ENCODE data around the gene GET4.

The GET4 gene

GRCh38 chr7:886626-887487, 10.5 kb downstream of the GET4 start:
- DNase-seq (ENCODE audit: low read depth), result no peak

DNA sequence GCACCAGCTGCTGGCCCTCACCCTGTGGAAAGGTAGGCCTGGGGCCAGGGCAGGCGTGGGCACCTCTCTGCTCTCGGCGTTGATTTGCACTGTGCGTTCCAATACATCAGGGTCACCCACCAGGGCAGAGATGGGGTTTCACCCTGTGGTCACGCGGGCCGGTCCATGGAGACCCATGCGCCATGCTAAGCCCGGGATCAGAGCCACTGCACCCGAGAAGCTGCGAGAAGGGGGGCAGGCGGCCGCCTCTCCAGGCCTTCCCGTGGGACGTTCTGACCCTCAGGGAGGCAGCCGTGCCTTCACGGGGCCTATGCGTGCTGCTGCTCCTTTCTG, 11.1 kb downstream of the GET4 start:
- DNase-seq (ENCODE audit: low read depth), result no peak

- no peak for DNase-seq (ENCODE audit: low read depth)
Observed at GRCh38 chr7:888081-889024, 12.0 kb downstream of the GET4 start.

DNA sequence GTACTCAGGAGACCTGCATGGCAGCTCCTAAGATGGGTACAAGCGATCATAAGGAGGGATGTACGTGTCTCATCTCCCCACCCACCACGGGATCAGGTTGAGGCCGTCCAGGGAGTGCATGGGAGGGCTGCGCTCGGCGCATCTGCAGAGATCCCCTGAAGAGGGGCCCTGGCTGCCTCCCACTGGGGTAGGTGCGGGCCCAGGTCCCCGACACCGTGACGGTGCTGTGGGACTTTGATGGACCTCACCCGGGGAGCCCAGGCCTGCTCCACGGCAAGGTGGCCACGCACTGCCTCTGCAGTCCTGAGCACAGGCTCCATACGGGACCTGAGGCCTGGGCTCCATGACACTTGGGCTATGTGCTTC, 12.7 kb downstream of the GET4 start:
- no peak for DNase-seq (ENCODE audit: low read depth)

DNA sequence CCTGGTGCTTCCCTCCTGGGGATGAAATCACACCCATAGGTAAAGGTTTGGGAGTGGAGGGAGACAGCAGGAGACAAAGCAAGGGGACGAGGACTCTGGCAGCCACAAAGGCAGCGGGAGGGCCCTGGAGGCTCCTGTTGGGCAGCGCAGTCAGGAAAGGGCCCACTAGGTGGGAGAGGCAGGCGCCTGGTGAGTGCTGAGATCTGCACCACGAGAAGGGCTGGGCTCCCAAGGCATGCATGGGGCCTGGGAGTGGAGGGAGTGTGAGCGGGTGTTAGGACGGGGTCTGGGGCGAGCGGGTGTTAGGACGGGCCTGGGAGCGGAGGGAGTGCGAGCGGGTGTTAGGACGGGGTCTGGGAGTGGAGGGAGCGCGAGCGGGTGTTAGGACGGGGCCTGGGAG, 13.0 kb downstream of the GET4 start:
- no peak for DNase-seq (ENCODE audit: low read depth)

DNA sequence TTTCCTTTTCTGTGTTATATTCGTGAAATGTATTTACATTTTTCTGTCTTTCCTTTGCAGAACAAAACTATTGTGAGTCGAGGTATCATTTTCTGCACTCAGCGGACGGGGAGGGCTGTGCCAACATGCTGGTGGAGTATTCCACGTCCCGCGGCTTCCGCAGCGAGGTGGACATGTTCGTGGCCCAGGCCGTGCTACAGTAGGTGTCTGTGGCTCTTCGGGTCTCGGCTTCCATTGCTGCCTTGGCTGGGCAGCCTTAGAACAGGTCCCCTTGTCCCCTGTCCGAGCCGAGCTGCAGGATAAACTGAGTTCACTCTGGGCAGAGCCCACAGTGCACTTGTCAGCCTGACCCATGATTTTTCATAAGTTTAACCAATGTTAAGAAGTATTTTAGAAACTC, 14.5 kb downstream of the GET4 start:
- no peak for DNase-seq (ENCODE audit: low read depth)

DNA sequence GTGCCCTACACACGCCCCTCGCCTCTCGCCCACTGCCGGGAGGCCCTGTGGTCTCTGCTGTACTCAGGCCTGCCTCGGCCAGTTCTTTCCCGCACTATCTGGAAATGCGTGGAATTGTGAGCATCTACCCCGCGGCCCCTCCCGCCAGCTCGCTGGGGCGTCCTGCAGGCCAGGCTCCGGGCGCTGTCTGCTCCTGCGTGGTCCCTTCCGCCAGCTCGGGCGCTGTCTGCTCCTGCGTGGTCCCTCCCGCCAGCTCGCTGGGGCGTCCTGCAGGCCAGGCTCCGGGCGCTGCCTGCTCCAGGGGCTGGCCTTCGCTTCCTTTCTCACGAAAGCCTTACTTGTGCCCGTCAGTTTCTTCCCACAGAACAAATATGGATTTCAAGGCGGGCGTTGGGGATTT, 14.9 kb downstream of the GET4 start:
- DNase-seq (ENCODE audit: low read depth), result no peak

DNA sequence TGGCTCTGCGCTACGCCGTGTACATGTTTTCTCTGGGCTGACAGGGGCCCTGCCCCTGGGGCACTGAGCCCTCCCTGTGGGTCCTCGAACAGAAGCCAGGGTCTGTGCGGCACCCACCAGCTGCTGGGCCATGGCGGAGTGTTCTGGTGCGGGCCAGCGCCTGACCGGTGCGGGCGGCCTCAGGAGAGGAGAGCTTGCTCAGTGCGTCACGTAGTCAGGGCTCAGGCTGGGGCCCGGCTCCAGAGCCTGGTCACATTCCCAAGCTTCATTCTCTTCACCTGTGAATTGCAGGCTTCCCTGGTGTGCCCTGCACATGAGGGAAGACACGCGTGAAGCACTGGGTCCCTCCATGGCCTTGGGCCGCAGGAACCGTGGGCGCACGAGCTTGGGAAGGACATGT, 15.5 kb downstream of the GET4 start:
- no peak for DNase-seq (ENCODE audit: low read depth)

GRCh38 chr7:892648-893593, 16.6 kb downstream of the GET4 start:
- no peak for DNase-seq (ENCODE audit: low read depth)

- DNase-seq (ENCODE audit: low read depth), result no peak
Observed at GRCh38 chr7:893686-894085, 17.3 kb downstream of the GET4 start.

- DNase-seq (ENCODE audit: low read depth), result no peak
Observed at GRCh38 chr7:894164-894867, 18.0 kb downstream of the GET4 start.

- no peak for DNase-seq (ENCODE audit: low read depth)
Observed at GRCh38 chr7:894927-895450, 18.6 kb downstream of the GET4 start.

DNA sequence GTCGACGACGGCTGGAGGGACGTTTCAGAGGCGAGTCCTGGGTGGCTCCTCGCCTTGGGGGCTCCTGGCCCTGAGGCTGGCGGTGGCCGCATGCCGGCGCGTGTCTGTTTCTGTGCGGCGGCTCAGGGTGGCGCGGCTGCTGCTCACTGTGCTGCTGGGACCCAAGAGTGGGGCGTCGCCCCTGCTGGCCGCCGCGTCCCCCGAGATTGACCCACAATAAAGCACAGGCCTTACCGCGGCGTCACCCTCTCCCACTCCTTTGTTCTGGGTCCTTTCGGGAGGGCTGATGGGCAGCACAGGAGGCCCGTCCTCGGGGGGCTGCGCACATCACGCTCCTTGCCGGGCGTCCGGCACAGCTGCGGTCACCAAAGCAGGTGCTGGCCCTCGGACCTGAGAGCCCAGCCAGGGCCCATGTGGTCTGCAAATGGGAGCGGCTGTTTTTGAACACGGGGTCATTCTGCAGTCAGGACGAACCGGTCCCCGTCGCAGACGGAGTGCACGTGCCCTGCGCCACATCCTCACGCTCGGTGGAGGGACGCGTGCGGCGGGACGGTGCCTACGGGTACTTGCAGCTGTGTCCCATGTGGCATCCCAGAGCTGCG, 19.2 kb downstream of the GET4 start:
- no peak for DNase-seq (ENCODE audit: low read depth)

- DNase-seq (ENCODE audit: low read depth), result no peak
Observed at GRCh38 chr7:896346-897075, 20.2 kb downstream of the GET4 start.

DNA sequence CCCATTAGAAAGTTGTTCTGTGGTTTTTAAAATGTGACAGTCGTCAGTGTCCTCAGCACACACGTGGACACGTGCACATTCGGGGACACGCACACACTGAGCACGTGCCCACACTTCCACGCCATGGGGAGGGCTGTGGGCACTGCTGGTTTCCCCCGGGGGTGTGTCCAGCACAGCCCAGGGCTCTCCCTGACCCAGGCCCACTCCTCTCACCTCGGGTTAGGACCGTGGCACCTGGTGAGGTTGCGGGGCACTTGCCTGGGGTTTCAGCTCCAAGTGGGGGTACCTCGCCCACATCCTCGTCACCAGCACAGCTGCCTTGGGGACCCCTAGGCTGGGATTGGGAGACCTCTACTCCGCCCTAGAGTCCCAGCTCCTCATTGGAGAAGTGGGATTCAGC, 20.7 kb downstream of the GET4 start:
- DNase-seq (ENCODE audit: low read depth), result no peak

DNA sequence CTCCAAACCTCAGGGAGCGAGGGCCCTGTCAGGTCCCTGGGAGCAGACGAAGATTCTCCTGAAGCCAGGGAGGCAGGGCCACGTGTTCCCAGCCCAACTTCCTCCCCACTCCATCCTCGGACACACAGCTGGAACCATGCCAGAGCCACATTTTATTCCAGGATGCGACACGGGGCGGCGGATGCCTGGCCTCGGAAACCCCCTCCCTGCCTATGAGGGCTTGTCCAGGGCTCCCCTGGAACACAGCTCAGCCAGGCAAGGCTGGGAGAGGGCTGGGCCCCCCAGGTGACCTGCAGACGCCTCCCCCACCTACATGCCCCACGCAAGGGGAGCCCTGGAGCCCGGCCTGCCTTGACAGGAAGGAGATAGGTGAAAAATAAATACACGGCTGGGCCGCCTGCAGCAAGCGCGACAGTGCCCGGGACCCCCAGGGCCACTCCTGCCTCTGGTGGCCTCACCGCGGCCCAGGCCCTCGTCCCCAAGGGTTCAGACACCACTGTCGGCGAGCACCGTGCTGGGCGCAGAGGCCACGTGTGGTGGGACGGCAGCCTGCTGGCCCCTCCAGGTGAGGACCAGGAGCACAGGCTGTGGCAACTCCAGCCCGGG, 21.5 kb downstream of the GET4 start:
- no peak for DNase-seq (ENCODE audit: low read depth)

DNA sequence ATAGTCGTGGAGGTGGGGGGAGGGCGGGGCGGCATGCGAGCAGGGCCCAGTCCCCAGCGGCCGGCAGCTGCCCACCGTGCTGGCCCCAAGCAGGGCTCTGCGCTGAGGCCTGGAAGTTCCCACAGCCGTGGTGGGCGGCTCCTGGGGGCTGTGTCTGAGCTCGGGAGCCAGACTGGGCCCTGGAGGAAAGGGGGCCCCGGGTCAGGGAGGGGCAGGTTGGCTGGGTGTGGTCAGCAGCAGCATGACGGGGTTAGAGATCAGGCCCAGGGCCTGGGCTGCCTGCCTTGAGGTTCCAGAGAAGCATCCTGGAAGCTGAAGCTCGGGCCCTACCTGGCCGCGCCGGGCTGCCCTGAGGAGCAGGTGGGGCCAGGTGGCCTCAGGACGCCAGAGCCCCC, 22.1 kb downstream of the GET4 start:
- no peak for DNase-seq (ENCODE audit: low read depth)

DNA sequence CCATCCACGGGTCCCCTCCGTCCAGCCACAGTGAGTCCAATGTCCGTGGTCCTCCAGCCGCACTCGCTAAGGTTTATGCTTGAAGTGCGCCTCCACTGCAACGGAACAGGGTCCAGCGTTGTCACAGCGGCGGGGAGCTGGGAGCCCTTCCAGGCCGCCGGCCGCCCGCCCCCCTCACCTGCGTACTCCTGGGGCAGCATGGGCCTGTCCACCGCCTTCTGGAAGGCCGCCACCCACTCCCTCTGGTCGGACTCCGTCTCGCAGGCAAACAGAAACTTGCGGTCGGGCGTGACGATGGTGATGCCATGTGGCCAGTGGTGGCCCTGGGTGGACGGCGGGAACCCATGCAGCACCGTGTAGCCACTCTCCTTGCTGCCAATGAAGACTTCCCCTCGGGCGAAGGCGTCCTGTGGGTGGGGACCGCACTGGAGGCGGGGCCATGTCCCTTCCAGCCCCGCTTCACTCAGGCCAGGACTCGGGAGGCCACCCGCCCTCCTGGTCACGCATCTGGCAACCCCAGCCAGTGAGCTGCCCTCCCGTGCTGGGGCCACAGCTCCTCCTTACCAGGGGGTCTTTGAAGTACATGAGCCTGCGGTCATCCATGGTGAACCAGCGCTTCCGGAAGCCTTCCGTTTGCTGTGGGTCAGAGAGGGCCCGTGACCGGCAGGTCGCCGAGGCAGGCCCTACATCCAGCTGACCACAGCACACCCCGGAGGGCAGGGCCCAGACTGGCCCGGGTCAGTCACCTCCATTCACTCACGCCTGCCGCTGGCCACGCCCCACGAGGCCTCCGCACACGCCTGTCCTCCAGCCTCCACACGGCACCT, 22.7 kb downstream of the GET4 start:
- no peak for DNase-seq (ENCODE audit: low read depth)

DNA sequence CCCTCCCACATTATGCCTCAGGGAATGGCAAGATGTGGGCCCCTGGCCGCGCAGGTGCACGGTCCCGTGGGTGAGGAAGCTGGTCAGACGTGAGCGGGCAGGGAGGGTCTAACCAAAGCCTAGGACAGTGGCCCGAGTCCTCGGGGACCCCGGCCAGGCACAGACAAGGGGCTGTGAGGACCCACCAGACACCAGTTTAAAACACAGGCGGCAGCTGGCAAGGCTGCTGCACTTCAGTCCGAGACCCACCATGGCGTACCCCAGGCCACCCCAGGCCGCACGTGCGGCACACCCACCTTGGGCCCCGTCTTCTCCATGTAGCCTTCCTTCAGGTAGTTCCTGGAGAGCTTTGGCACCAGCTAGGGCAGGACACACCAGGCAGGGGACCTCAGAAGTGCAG, 23.5 kb downstream of the GET4 start:
- no peak for DNase-seq (ENCODE audit: low read depth)

Data from GM04504 (cell line).